Fibroblast of skin of abdomen (primary cell): Measurements from ENCODE around the gene RPL38.

Experiments
- DNase-seq: peaks from one replicate; pipeline ENCODE4 v3.0.0-alpha.2; 2013

Gene RPL38

GRCh38 chr17:74227271-74228080, 24.0 kb downstream of the RPL38 start:
- no peak for DNase-seq

GRCh38 chr17:74228306-74228978, 25.0 kb downstream of the RPL38 start:
- no peak for DNase-seq

GRCh38 chr17:74230896-74231295, 27.4 kb downstream of the RPL38 start:
- DNase-seq = no peak

- DNase-seq = no peak
Measured at GRCh38 chr17:74231928-74232907, 28.7 kb downstream of the RPL38 start.

GRCh38 chr17:74233937-74234336, 30.5 kb downstream of the RPL38 start:
- DNase-seq = no peak

- DNase-seq = no peak
Measured at GRCh38 chr17:74234486-74234885, 31.0 kb downstream of the RPL38 start.

- DNase-seq = no peak
Measured at GRCh38 chr17:74235040-74235581, 31.6 kb downstream of the RPL38 start.

- no peak for DNase-seq
Measured at GRCh38 chr17:74235911-74236371, 32.5 kb downstream of the RPL38 start.

- no peak for DNase-seq
Measured at GRCh38 chr17:74237321-74237720, 33.8 kb downstream of the RPL38 start.

GRCh38 chr17:74239172-74239571, 35.7 kb downstream of the RPL38 start:
- DNase-seq = peak; percentile 51

- DNase-seq = peak; percentile 66
Measured at GRCh38 chr17:74240618-74241205, 37.2 kb downstream of the RPL38 start.

- no peak for DNase-seq
Measured at GRCh38 chr17:74241431-74241830, 38.0 kb downstream of the RPL38 start.

GRCh38 chr17:74241847-74242246, 38.4 kb downstream of the RPL38 start:
- no peak for DNase-seq

- DNase-seq = no peak
Measured at GRCh38 chr17:74243013-74243755, 39.7 kb downstream of the RPL38 start.

GRCh38 chr17:74244128-74244527, 40.6 kb downstream of the RPL38 start:
- no peak for DNase-seq

- DNase-seq = no peak
Measured at GRCh38 chr17:74244548-74244947, 41.1 kb downstream of the RPL38 start.

- DNase-seq = peak; percentile 1
Measured at GRCh38 chr17:74245145-74245831, 41.8 kb downstream of the RPL38 start.

- DNase-seq = no peak
Measured at GRCh38 chr17:74245871-74246270, 42.4 kb downstream of the RPL38 start.

- no peak for DNase-seq
Measured at GRCh38 chr17:74249590-74250270, 46.3 kb downstream of the RPL38 start.
